KOPT-K1 (cell line): ENCODE results near the gene ETFB.

ENCODE experiments used
- H3K27ac ChIP-seq: fragments of 200-600 bp; sonication (generic); 2 replicates; pipeline ENCODE4 v1.5.1; 2016; ENCODE audit warnings: antibody characterized with exemption, mild to moderate bottlenecking, low read depth, low read length; ENCODE audit not compliant: poor library complexity, severe bottlenecking
- H3K36me3 ChIP-seq: fragments of 200-600 bp; sonication (generic); 2 replicates; pipeline ENCODE4 v1.5.1; 2017; ENCODE audit warnings: antibody characterized with exemption, mild to moderate bottlenecking, low read length, moderate library complexity; ENCODE audit not compliant: insufficient read depth
- H3K9me3 ChIP-seq: fragments of 200-600 bp; sonication (generic); 2 replicates; pipeline ENCODE4 v1.5.1; 2017; ENCODE audit warnings: antibody characterized with exemption, low read length, mild to moderate bottlenecking; ENCODE audit not compliant: insufficient read depth, poor library complexity, severe bottlenecking

The ETFB gene

GRCh38 chr19:51366389-51367254 lies 434 bp upstream of the ETFB start:
- H3K9me3 ChIP-seq, result no peaks in the 10 kb centered on the region
- peak overlapping the region; percentile 82 for H3K27ac ChIP-seq
- H3K36me3 ChIP-seq, result no peaks in the 10 kb centered on the region

DNA sequence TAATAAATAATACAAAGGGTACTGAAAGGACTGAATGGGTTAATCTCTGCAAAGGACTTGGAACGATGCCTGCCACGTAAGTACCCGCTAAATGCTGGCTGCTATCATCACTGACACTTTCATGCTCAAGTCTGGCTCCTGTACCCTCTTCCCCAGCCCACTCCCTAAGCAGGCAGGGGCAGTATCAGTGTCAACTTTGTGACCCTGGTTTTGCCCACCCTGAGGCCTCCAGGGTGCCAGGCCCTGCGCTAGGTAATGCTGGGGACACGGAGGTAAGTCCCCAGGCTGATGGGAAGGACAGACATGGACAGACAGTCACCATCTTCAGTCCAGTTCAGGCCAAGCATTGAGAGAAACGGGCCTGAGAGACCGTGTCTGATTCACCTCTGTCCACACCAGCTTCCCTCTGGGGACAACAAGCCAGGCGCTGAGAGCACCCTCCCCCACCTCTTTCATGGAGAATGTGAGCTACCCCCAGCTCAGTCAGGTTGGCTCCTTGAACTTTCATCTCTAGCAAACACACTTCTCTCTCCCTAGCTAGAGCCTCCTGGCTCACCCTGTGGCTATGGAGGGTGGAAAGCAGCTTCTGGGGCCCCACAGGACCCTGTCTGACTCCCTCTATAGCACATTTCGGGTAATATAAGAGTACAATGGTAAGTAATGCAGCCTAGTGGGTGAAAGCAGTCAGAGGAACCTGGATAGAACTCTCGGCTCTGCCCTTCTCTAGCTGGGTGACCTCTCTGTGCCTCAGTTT lies 800 bp downstream of the ETFB start:
- no peaks in the 10 kb centered on the region for H3K36me3 ChIP-seq
- H3K27ac ChIP-seq, result peak overlapping the region; percentile 82
- no peaks in the 10 kb centered on the region for H3K9me3 ChIP-seq

- no peaks in the 10 kb centered on the region for H3K36me3 ChIP-seq
- no peaks in the 10 kb centered on the region for H3K9me3 ChIP-seq
- H3K27ac ChIP-seq, result no peak overlapping the region
These were observed 1.7 kb downstream of the ETFB start for GRCh38 chr19:51364200-51365106.

DNA sequence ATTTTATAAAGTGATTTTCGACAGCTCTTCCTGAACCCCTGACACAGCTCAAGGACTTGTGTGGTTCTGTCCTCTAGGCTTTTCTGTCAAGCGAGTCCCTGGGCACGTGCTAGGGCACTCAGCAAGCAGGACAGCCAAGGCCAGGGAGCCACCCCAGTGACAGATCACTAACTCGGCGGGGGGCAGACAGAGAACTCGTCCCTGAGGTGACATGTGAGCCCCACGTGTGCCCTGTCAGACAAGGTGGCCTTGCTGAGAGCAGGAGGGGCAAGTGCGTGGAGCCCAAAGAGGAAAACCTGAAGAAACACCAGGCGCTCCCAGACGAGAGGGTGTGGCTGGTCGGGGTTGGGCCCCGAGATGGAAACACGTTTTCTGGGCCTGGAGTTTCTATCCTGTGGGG lies 4.9 kb downstream of the ETFB start:
- Histone ChIP-seq H3K36me3 (no peaks in the 10 kb centered on the region), H3K9me3 (no peaks in the 10 kb centered on the region), H3K27ac (no peak overlapping the region)

DNA sequence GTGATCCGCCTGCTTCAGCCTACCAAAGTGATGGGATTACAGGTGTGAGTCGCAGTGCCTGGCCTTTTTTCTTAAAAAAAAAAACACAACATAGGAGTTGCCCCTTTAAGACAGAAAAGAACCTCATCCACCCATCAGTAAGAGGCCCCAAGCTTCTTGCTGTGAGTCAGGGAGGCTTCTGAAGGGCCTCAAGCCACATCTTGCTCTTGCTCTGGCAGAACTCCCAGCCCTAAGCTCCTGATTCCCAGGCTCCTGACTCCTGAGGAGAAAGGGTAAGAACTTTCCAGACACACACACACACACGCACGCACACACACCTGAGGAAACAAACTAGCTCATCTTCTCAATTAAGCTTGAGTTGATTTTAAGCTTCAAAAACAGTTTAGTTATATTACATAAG lies 6.9 kb downstream of the ETFB start:
- no peaks in the 10 kb centered on the region for H3K36me3 ChIP-seq
- no peaks in the 10 kb centered on the region for H3K9me3 ChIP-seq
- H3K27ac ChIP-seq, result no peak overlapping the region

DNA sequence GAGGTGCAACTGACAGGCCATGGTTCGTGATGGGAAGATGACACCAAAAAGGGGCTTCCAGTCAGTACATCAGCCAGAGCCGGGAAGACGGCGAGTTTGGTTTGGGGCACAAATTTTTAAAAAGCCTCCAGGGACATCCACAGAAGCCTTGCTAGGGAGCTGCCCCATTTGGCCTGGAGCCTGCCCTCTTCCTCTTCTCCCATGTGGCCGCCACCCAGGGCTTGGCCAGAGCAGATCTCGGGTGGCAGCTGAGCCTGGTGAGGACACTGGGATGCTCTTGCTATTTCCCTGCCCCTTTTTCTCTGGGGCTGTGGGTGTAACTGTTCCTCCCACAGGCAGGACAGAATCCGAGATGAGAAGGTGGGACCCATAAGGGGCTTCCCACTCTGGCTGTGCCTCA lies 8.2 kb downstream of the ETFB start:
- Histone ChIP-seq H3K27ac (no peak overlapping the region), H3K9me3 (no peaks in the 10 kb centered on the region)

GRCh38 chr19:51356159-51356801 lies 9.9 kb downstream of the ETFB start:
- peaks cover 18% of the 10 kb centered on the region for H3K36me3 ChIP-seq
- H3K9me3 ChIP-seq, result no peaks in the 10 kb centered on the region
- no peak overlapping the region for H3K27ac ChIP-seq

More for the DNA sequence above, 8.2 kb downstream of the ETFB start:
- peaks cover 2% of the 10 kb centered on the region; the same call in 1 of the 2 replicates for H3K36me3 ChIP-seq

DNA sequence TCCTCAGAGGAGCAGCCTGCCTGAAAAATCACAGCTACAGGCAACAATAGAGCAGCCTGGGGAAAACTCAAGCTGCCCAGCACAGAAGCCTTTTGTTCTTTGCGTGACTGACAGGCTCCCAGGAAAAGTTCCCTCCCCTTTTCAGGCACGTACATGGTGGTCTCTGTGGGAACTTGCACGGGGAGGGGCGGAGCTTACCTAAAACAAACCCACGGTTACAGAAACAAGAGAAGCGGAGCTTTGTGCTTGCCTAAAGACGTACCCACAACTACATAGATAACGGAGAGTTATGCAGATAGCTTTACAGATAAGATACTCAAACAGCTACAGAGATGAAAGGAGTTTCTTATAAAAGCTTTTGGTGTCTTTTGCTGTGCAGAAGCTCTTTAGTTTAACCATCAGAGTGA lies 11.4 kb downstream of the ETFB start:
- H3K36me3 ChIP-seq, result peaks cover 34% of the 10 kb centered on the region
- peak overlapping the region; percentile 15 for H3K27ac ChIP-seq
- no peaks in the 10 kb centered on the region for H3K9me3 ChIP-seq

GRCh38 chr19:51354103-51354741 lies 12.0 kb downstream of the ETFB start:
- Histone ChIP-seq H3K36me3 (peaks cover 36% of the 10 kb centered on the region), H3K27ac (peak overlapping the region; percentile 15), H3K9me3 (no peaks in the 10 kb centered on the region)

GRCh38 chr19:51352783-51353360 lies 13.3 kb downstream of the ETFB start:
- H3K27ac ChIP-seq, result no peak overlapping the region
- H3K9me3 ChIP-seq, result no peaks in the 10 kb centered on the region
- H3K36me3 ChIP-seq, result peaks cover 36% of the 10 kb centered on the region

DNA sequence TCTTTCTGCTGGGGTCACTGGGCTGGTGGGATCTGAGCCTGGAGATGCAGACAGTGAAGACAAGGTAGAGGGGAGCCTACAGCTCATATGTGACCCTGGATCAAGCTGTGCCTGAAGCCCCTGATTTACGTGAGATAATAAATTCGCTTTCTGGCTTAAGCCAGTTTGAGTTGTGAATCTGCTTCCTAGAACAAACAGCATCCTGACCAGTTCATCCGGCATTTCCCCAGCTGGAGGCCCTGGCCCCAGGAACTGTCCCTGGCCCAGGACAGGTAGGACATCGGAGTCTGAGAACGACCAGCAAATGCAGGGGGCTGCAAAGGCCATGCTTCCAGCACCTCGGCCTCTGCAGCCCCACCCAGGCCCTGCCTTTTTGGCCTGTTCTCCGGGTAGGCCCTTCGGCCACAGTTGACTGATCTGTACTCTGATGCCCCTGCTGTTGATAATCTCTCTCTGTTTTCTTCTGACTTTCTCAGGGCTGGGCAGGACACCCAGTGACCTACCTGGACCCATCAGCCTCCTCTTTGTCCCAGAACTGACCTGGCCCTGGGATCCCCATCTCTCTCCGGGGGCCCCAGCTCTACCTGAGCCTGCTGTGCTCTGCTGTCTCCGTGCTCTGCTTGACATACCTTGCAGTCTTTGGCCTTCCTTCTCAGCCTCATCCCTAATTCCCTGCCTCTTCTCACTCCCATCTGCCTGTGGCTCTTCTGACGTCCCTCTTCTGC lies 14.8 kb downstream of the ETFB start:
- Histone ChIP-seq H3K36me3 (peaks cover 51% of the 10 kb centered on the region), H3K9me3 (no peaks in the 10 kb centered on the region), H3K27ac (no peak overlapping the region)

DNA sequence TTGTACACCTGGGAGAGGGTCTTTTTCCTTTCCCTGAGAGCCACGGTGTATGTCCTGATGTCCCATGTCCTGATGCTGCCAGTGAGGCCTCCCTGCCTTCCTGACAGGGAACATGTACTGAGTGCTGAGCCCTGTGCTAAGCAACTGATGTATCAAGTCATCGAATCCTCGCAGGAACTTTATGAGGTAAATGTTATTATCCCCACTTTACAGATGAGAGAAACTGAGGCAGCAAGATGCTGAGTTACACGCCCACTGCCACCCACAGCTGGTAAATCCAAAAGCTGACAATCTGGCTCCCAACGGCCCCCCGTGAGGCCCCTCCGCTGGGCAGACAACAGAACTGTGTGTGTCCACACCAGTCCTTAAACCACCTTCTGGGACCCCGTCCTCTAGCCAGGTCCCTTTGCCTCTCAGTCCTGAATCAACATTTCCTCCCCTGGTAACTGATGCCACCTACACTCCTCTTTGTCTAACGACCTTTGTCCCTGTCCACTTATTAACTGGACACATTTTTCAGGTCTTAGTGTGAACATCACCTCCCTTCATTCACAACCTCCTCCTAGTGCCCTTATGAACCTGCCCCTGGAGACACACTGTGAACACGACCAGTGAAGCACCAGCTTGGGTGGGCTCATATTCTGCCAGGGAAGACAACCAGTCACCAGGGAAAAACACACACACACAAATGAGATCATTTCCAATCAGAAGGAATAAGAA lies 18.8 kb downstream of the ETFB start:
- H3K27ac ChIP-seq, result no peak overlapping the region
- H3K9me3 ChIP-seq, result no peaks in the 10 kb centered on the region
- peaks cover 59% of the 10 kb centered on the region for H3K36me3 ChIP-seq

DNA sequence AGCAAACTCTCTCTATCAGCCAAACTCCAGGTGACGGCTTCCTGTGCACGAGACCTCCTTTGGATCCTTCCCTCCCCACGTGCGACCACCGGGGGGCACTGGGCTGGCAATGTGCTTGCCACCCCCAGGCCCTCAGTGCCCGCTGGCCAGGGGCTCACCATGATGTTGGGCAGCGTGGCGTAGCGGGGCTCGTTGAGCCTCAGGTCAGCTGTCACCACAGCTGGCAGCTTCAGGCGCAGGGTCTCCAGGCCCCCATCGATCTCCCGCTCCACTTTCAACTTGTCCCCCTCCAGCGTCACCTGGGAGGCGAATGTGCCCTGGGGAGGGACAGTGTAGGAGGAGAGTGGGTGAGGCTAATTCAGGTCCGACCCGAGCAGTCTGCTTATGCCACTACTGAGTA lies 19.4 kb downstream of the ETFB start:
- no peaks in the 10 kb centered on the region for H3K9me3 ChIP-seq
- H3K27ac ChIP-seq, result no peak overlapping the region
- peaks cover 53% of the 10 kb centered on the region for H3K36me3 ChIP-seq
